ENCODE data around the gene FBXL16. TPM values are rescaled to one million over a fixed set of nuclear protein-coding genes. Genes with fewer than 3 reads are reported as not detected.

FBXL16 gene
- total RNA-seq, 1 donor from 2014 or later, result not detected

GRCh38 chr16:678209-678857 is 27.3 kb downstream of the FBXL16 start:
- no peak for DNase-seq (ENCODE audit: low spot score)

- DNase-seq (ENCODE audit: low spot score), result no peak
Observed at GRCh38 chr16:677316-678190, 28.0 kb downstream of the FBXL16 start.

GRCh38 chr16:676913-677312 is 28.7 kb downstream of the FBXL16 start:
- DNase-seq (ENCODE audit: low spot score), result peak; percentile 67

- no peak for DNase-seq (ENCODE audit: low spot score)
Observed at GRCh38 chr16:676565-676902, 29.1 kb downstream of the FBXL16 start.

- no peak for DNase-seq (ENCODE audit: low spot score)
Observed at GRCh38 chr16:675884-676564, 29.6 kb downstream of the FBXL16 start.

GRCh38 chr16:674968-675883 is 30.4 kb downstream of the FBXL16 start, which contains the start of gene RHBDL1:
TSS of gene RHBDL1 (plus strand) at chr16:675671. CDS start at chr16:675791, 120 bp downstream.
- peak; percentile 32 for DNase-seq (ENCODE audit: low spot score)

GRCh38 chr16:674214-674881 is 31.3 kb downstream of the FBXL16 start:
- no peak for DNase-seq (ENCODE audit: low spot score)

GRCh38 chr16:673399-673991 is 32.1 kb downstream of the FBXL16 start:
- no peak for DNase-seq (ENCODE audit: low spot score)

GRCh38 chr16:672851-673250 is 32.8 kb downstream of the FBXL16 start:
- DNase-seq (ENCODE audit: low spot score), result no peak

GRCh38 chr16:672371-672770 is 33.2 kb downstream of the FBXL16 start:
- DNase-seq (ENCODE audit: low spot score), result no peak

- no peak for DNase-seq (ENCODE audit: low spot score)
Observed at GRCh38 chr16:671353-672131, 34.1 kb downstream of the FBXL16 start.

- no peak for DNase-seq (ENCODE audit: low spot score)
Observed at GRCh38 chr16:670485-671352, 34.9 kb downstream of the FBXL16 start.

GRCh38 chr16:669666-670065 is 35.9 kb downstream of the FBXL16 start:
- DNase-seq (ENCODE audit: low spot score), result no peak

GRCh38 chr16:668519-669171 is 37.0 kb downstream of the FBXL16 start:
- DNase-seq (ENCODE audit: low spot score), result no peak

- peak; percentile 94 for DNase-seq (ENCODE audit: low spot score)
Observed at GRCh38 chr16:667780-668518, 37.7 kb downstream of the FBXL16 start, which contains the start of gene RHOT2. TSS of gene RHOT2 (plus strand) at chr16:668132. CDS start at chr16:668200, 68 bp downstream.

- DNase-seq (ENCODE audit: low spot score), result no peak
Observed at GRCh38 chr16:667113-667779, 38.4 kb downstream of the FBXL16 start.

GRCh38 chr16:666572-666971 is 39.0 kb downstream of the FBXL16 start:
- no peak for DNase-seq (ENCODE audit: low spot score)

All from umbilical cord (tissue), 2 donors.